Activated CD8-positive, alpha-beta memory T cell treated with anti-CD3 and anti-CD28 coated beads, Interleukin-2, amount 50 U/mL, for 48 hours (primary cell): ENCODE results near the gene CNTNAP2.

Experiments
- DNase-seq: peaks from one replicate; pipeline ENCODE4 v3.0.0-alpha.2; 2020

CNTNAP2 gene

GRCh38 chr7:147170341-147171012, 1053.9 kb downstream of the CNTNAP2 start:
- no peak for DNase-seq

GRCh38 chr7:147171013-147171391, 1054.4 kb downstream of the CNTNAP2 start:
- no peak for DNase-seq

GRCh38 chr7:147173883-147174282, 1057.3 kb downstream of the CNTNAP2 start:
- DNase-seq: no peak

- no peak for DNase-seq
Measured at GRCh38 chr7:147182874-147183273, 1066.3 kb downstream of the CNTNAP2 start.

DNA sequence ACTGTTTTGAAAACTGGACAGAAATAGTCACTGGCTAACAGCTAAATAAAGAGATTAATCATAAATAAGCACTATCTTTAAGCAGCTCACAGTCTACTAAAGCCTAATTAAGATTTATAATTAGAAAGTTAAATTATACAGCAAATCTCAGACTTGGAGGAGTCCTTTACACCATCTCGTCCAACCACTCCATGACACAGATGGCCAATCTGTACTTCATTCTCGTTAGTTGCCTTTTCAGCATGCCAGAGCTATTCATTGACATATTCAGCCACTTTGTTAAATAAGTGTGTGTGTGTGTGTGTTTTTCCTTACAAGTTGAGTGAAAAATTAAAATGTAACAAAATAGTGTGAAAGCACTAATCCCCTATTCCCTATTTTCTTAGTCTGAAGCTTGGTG, 1066.7 kb downstream of the CNTNAP2 start:
- DNase-seq: no peak

DNA sequence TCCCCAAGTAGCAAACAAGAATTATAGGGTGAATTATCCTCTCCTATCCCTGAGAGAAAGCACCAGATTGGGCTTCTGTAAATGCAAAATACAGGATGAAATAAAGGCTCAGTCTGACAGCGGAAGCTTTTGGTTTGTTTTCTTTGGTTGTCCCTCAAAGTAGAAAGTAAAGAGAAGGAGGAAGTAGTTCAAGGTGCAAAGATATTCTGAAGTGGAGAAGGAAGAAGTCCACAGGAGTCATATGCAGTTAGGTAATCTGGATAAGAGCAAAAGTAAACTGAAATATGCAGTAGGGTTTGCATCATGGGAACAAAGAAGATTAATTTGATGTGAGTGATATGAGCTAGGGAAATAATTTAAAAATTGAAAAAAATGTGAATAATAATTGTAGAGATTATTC, 1071.9 kb downstream of the CNTNAP2 start:
- DNase-seq: no peak

DNA sequence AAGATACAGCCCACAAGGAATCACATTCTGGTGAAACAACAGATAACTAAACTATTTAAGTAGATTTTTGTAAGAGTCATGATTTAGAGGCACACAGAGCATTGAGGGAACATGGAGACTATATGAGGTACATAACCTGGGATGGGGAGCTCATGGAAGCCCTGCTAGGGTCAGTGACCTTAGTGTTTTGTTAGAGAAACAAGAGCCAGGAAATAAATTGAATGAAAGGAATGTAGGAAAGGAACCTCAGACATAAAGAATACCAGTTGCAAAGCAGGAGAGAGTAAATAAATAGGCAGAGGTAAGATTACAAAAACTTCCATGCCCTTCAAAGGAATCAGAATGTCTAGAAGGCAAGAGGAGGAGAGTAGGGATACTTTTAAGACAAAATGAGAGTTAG, 1076.9 kb downstream of the CNTNAP2 start:
- DNase-seq: no peak

- DNase-seq: no peak
Measured at GRCh38 chr7:147196481-147196880, 1079.9 kb downstream of the CNTNAP2 start.

DNA sequence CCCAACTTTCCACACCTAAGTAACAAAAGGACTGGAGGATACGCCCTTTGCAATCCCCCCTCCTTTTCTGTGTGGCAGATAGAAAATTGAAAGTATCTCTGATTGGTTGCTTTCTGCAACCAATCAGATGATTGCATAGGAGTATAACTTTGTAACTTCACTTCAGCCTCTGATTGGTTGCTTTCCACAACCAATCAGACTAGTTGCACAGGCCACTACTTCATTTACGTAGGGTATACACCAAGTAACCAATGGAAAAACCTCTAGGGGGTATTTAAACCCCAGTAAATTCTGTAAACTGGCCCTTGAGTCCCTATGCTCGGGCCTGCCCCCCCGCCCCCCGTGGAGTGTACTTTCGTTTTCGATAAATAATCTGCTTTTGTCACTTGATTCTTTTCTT, 1080.4 kb downstream of the CNTNAP2 start:
- DNase-seq: no peak

- DNase-seq: no peak
Measured at GRCh38 chr7:147199868-147200267, 1083.3 kb downstream of the CNTNAP2 start.

DNA sequence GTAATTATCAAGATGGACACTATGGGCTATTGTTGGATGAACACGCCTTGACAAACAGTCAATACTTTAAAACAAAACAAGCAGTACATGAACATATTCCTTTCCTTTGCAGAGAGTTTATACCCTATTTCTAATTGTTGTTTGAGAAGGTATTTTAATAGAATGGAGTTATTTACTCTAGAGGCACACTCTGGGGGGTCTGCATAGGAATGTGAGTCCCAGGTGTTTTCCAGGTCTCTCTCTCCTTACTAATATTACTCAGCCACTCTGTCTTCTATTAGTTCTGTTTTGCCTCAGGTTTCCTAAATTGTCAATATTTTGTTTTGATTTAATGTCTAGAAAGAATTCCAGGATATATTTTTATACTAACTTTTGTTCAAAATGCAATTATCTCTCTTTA, 1091.4 kb downstream of the CNTNAP2 start:
- no peak for DNase-seq

GRCh38 chr7:147231275-147231674, 1114.7 kb downstream of the CNTNAP2 start:
- no peak for DNase-seq

- no peak for DNase-seq
Measured at GRCh38 chr7:147235645-147236382, 1119.2 kb downstream of the CNTNAP2 start.

DNA sequence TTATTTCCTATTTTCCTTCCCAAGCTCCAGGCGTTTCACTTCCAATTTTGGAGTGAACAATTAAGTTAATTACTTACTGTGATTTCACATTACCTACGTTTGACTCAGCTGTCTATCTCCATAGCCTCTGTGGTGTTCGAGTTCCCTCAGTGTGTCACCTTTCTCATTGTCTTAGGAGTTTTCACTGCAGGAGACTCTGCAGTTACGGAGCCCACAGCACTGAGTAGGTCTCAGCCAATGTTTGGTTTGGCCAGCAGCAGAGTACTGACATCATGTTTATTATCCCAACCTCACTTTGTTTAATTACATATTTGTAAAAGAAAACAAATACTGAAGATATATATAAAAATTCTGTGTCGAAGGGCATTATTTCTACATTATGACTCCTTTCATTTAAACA, 1123.9 kb downstream of the CNTNAP2 start:
- no peak for DNase-seq

DNA sequence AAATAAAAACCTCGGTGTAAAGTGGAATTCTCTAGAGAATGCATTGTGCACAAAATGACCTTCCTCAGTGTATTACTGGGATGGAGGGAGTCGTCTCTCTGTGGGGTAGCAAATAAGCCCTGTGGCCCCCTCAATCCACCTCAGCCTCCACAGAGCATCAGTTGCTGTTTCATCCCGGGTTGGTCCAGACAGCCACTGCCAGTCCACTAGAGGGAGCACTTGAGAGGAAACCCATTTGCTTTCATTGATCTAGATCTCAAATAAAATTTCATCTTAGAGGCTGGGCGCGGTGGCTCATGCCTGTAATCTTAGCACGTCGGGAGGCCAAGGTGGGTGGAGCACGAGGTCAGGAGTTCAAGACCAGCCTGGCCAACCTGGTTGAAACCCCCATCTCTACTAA, 1128.7 kb downstream of the CNTNAP2 start:
- DNase-seq: no peak

GRCh38 chr7:147249956-147250355, 1133.4 kb downstream of the CNTNAP2 start:
- DNase-seq: no peak

DNA sequence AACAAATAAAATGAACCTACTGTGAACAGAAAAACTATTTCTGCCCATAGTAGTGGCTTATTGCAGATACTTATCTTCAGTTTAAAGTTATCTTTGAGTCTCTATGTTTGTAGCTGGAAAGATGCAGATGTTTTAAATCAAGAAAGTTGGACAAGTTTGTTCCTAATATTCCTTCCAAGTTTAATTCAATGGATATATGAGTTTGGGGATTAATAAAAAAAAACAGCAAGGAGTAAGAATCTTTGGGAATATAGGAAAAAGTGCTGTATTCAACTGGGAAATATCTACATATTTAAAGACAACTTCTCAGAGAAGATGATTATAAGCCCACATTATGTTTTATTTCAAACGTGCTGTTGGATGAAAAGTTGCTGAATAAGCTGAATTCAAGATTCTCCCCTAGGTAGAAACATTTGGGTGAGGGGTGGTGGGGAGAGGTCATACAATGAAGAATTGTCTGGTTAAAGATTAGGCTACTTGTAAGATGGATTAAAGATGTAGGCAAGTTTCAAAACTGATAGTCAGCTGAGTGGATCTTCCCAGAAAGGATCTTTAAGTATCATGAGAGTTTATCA, 1135.2 kb downstream of the CNTNAP2 start:
- no peak for DNase-seq

DNA sequence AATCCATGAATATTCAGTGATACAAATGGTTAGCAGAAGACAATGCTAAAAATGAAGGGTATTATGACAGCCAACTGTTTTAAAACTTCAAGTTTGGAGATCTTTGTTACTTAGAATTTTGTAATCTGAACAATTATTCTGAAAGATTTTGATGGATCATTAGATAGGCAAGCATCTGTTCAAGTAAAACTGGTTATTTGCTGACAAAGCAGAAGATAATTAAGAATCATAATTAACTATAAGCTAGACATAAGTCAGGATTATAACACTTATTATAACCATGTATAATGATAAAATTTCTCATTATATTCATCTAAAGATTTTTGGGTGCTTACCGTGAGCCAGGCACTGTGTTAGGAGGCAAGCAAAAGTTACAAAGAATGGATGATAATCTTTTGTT, 1145.1 kb downstream of the CNTNAP2 start:
- no peak for DNase-seq

DNA sequence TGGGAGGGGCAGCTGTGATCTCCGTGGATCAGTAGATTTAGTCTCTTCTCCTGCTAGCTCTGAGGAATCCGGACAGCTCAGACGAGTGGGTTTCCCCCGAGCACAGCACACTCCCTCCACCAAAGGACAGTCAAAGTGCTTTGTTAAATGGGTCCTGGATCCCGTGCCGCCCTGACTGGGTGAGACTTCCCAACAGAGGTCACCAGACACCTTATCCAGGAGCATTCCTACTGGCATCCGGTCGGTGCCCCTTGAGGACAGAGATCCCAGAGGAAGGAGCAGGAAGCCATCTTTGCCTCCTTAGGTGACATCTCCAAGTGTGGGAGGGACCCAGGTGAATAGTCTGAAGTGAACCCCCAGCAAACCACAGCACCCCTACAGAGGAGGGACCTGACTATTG, 1148.9 kb downstream of the CNTNAP2 start:
- no peak for DNase-seq

- no peak for DNase-seq
Measured at GRCh38 chr7:147276106-147276505, 1159.5 kb downstream of the CNTNAP2 start.

DNA sequence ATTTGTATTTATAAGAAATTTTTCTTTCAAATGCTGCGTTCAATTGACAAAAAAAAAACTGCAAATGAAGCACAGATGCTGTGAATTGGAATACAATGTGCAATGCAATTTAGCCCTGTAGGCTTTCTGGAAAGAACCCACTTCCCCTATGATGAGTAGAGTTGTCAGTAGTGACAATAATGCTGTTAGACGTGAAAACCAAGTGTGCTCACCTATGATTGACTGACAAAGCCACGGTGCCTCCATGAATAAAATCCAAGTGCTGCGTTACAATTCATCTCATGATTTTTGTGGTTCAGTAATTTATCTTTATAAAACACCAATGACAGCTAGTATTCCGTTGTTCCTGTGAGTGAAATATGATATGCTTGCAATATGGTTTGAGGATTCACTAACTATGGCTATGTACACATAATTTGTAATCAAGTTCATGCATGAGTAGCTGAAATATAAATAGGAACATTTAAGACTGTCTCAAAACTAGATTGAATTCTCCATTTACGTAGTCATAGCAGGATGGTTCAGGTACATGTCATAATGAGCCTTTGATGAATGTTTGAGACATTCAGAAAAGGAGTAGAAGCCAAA, 1160.3 kb downstream of the CNTNAP2 start:
- no peak for DNase-seq

- DNase-seq: no peak
Measured at GRCh38 chr7:147279514-147279913, 1162.9 kb downstream of the CNTNAP2 start.

DNA sequence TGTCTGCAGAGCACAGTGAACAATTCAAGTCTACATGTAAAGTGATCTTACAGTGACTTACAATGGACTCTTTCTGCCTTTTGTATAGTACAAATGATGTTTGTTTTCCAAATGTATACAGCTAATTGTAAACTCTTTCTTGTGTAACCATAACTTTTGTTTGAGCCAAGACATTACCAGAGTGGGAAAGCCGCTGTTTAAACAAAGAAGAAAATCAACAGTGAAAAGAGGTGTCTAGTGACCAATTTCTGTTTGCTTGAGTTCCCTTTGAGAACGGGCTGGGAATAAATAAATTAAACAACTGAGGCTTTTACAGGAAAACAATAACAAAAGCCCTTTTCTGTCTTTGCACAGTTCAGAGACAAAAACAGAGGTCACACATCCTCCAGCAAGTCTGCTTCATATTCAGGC, 1163.4 kb downstream of the CNTNAP2 start:
- DNase-seq: no peak

DNA sequence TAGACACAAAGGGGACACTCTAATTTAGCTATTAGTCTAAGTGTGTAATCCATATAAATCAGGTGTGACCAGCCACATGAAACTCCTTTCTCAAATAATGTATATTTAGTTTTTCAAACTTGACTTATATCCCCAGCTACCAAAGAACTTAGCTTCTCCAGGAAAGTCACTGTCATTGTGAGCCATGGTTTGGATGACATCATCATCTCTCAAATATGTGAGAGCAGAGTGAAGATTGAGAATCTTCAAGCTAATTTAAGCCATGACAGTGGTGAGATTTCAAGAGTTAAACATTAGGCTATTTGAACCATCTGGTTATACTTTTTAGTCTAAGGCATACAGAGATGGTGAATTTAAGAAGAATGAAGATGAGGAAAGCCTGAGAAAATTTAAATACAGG, 1165.6 kb downstream of the CNTNAP2 start:
- DNase-seq: no peak
